Measurements from ENCODE around the gene SMARCA2.

The SMARCA2 gene

DNA sequence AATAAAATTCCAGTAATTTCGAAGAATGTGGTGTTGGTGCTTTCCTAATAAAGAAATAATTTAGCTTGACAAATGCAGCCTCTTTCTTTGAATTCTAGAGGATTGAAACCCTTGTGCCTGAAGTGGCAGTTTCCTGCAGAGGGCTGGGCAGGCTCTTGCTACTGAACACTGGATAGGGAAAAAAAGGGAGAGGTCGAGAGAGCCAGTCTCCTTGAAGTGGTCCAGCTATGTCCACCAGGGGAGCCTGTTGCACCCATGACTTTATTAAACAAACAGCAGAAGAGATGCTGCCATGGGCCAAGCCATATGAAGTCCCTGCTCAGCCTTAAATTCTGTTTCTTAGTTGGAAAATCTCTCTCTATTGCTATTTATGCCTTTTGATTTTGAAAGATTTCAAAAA is 178.4 kb downstream of the SMARCA2 start:
- Histone ChIP-seq H3K9me3 (ENCODE audit: control insufficient read depth in 5 of 5, low read length in 5 of 5) (no peaks in the 10 kb centered on the region), H3K4me1 (ENCODE audit: control insufficient read depth in 5 of 5, insufficient read depth in 5 of 5, low read length in 5 of 5) (no peaks in the 10 kb centered on the region), H3K9ac (ENCODE audit: low read length in 5 of 5) (no peak overlapping the region), H3K36me3 (ENCODE audit: control insufficient read depth in 5 of 5, insufficient read depth in 5 of 5, low read length in 5 of 5) (peaks cover 51 to 76% (median 63%) of the 10 kb centered on the region in 5 donors), H3K27me3 (ENCODE audit: control insufficient read depth in 5 of 5, insufficient read depth in 4 of 5, low read length in 5 of 5) (no peaks in the 10 kb centered on the region), H3K4me3 (ENCODE audit: low read depth in 1 of 5, low read length in 5 of 5) (no peak overlapping the region), H3K27ac (ENCODE audit: low read depth, low read length) (no peak overlapping the region)

- Histone ChIP-seq H3K36me3 (ENCODE audit: control insufficient read depth in 5 of 5, insufficient read depth in 5 of 5, low read length in 5 of 5) (peaks cover 37 to 64% (median 49%) of the 10 kb centered on the region in 5 donors), H3K4me1 (ENCODE audit: control insufficient read depth in 5 of 5, insufficient read depth in 5 of 5, low read length in 5 of 5) (no peaks in the 10 kb centered on the region), H3K27ac (ENCODE audit: low read depth, low read length) (no peak overlapping the region), H3K9me3 (ENCODE audit: control insufficient read depth in 5 of 5, low read length in 5 of 5) (peaks cover 0 to 3% (median under 1%) of the 10 kb centered on the region in 5 donors), H3K27me3 (ENCODE audit: control insufficient read depth in 5 of 5, insufficient read depth in 4 of 5, low read length in 5 of 5) (no peaks in the 10 kb centered on the region), H3K9ac (ENCODE audit: low read length in 5 of 5) (no peak overlapping the region), H3K4me3 (ENCODE audit: low read depth in 1 of 5, low read length in 5 of 5) (no peak overlapping the region)
These were observed 180.1 kb downstream of the SMARCA2 start for GRCh38 chr9:2195211-2195610.

GRCh38 chr9:2196757-2197156 is 181.6 kb downstream of the SMARCA2 start:
- peaks cover 0 to 6% (median 4%) of the 10 kb centered on the region in 5 donors for H3K9me3 ChIP-seq (ENCODE audit: control insufficient read depth in 5 of 5, low read length in 5 of 5)
- no peak overlapping the region for H3K27ac ChIP-seq (ENCODE audit: low read depth, low read length)
- peaks cover 29 to 51% (median 40%) of the 10 kb centered on the region in 5 donors for H3K36me3 ChIP-seq (ENCODE audit: control insufficient read depth in 5 of 5, insufficient read depth in 5 of 5, low read length in 5 of 5)
- H3K27me3 ChIP-seq (ENCODE audit: control insufficient read depth in 5 of 5, insufficient read depth in 4 of 5, low read length in 5 of 5): no peaks in the 10 kb centered on the region
- no peak overlapping the region for H3K9ac ChIP-seq (ENCODE audit: low read length in 5 of 5)
- no peaks in the 10 kb centered on the region for H3K4me1 ChIP-seq (ENCODE audit: control insufficient read depth in 5 of 5, insufficient read depth in 5 of 5, low read length in 5 of 5)
- no peak overlapping the region for H3K4me3 ChIP-seq (ENCODE audit: low read depth in 1 of 5, low read length in 5 of 5)

GRCh38 chr9:2198956-2199635 is 183.9 kb downstream of the SMARCA2 start:
- H3K27me3 ChIP-seq (ENCODE audit: control insufficient read depth in 5 of 5, insufficient read depth in 4 of 5, low read length in 5 of 5): no peaks in the 10 kb centered on the region
- peaks cover 14 to 29% (median 20%) of the 10 kb centered on the region in 5 donors for H3K36me3 ChIP-seq (ENCODE audit: control insufficient read depth in 5 of 5, insufficient read depth in 5 of 5, low read length in 5 of 5)
- H3K9ac ChIP-seq (ENCODE audit: low read length in 5 of 5): no peak overlapping the region
- peaks cover 0 to 6% (median 4%) of the 10 kb centered on the region in 5 donors for H3K9me3 ChIP-seq (ENCODE audit: control insufficient read depth in 5 of 5, low read length in 5 of 5)
- H3K4me1 ChIP-seq (ENCODE audit: control insufficient read depth in 5 of 5, insufficient read depth in 5 of 5, low read length in 5 of 5): no peaks in the 10 kb centered on the region
- no peak overlapping the region for H3K4me3 ChIP-seq (ENCODE audit: low read depth in 1 of 5, low read length in 5 of 5)
- no peak overlapping the region for H3K27ac ChIP-seq (ENCODE audit: low read depth, low read length)

DNA sequence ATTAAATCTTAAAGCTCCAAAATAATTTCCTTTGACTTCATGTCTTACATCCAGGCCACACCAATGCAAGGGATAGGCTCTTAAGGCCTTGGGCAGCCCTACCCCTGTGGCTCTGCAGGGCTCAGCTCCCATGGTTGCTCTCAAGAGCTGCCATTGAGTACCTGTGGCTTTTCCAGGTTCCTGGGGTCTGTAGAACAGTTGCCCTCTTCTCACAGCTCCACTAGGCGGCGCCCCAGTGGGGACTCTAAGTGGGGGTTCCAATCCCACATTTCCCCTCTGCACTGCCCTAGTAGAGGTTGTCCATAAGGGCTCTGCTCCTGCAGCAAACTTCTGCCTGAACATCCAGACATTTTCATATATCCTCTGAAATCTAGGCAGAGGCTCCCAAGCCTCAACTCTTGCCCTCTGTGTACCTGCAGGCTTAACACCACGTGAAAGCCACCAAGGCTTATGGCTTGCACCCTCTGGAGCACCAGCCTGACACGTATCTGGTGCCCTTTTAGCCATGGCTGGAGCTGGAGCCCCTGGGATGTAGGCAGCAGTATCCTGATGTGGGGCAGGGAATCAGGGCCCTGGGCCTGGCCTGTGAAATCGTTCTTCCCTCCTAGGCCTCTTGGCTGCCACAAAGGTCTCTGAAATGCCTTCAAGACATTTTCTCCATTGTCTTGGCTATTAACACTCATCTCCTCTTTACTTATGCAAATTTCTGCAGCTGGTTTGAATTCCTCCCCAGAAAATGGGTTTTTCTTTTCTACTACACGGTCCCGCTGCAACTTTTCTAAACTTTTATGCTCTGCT is 185.1 kb downstream of the SMARCA2 start:
- H3K36me3 ChIP-seq (ENCODE audit: control insufficient read depth in 5 of 5, insufficient read depth in 5 of 5, low read length in 5 of 5): peaks cover 7 to 21% (median 12%) of the 10 kb centered on the region in 5 donors
- no peak overlapping the region for H3K9ac ChIP-seq (ENCODE audit: low read length in 5 of 5)
- no peaks in the 10 kb centered on the region for H3K4me1 ChIP-seq (ENCODE audit: control insufficient read depth in 5 of 5, insufficient read depth in 5 of 5, low read length in 5 of 5)
- no peak overlapping the region for H3K4me3 ChIP-seq (ENCODE audit: low read depth in 1 of 5, low read length in 5 of 5)
- H3K9me3 ChIP-seq (ENCODE audit: control insufficient read depth in 5 of 5, low read length in 5 of 5): peaks cover 0 to 6% (median 4%) of the 10 kb centered on the region in 5 donors
- H3K27ac ChIP-seq (ENCODE audit: low read depth, low read length): no peak overlapping the region
- H3K27me3 ChIP-seq (ENCODE audit: control insufficient read depth in 5 of 5, insufficient read depth in 4 of 5, low read length in 5 of 5): no peaks in the 10 kb centered on the region

- Histone ChIP-seq H3K27me3 (ENCODE audit: control insufficient read depth in 5 of 5, insufficient read depth in 4 of 5, low read length in 5 of 5) (no peaks in the 10 kb centered on the region), H3K36me3 (ENCODE audit: control insufficient read depth in 5 of 5, insufficient read depth in 5 of 5, low read length in 5 of 5) (no peaks in the 10 kb centered on the region), H3K9me3 (ENCODE audit: control insufficient read depth in 5 of 5, low read length in 5 of 5) (no peaks in the 10 kb centered on the region), H3K4me3 (ENCODE audit: low read depth in 1 of 5, low read length in 5 of 5) (no peak overlapping the region), H3K9ac (ENCODE audit: low read length in 5 of 5) (no peak overlapping the region), H3K4me1 (ENCODE audit: control insufficient read depth in 5 of 5, insufficient read depth in 5 of 5, low read length in 5 of 5) (peaks cover 0 to 5% (median 0%) of the 10 kb centered on the region in 5 donors), H3K27ac (ENCODE audit: low read depth, low read length) (no peak overlapping the region)
These were observed 193.3 kb downstream of the SMARCA2 start for GRCh38 chr9:2208465-2208864.

- Histone ChIP-seq H3K4me3 (ENCODE audit: low read depth in 1 of 5, low read length in 5 of 5) (no peak overlapping the region), H3K9ac (ENCODE audit: low read length in 5 of 5) (no peak overlapping the region), H3K27ac (ENCODE audit: low read depth, low read length) (no peak overlapping the region), H3K4me1 (ENCODE audit: control insufficient read depth in 5 of 5, insufficient read depth in 5 of 5, low read length in 5 of 5) (peaks cover 0 to 5% (median 0%) of the 10 kb centered on the region in 5 donors), H3K9me3 (ENCODE audit: control insufficient read depth in 5 of 5, low read length in 5 of 5) (no peaks in the 10 kb centered on the region), H3K36me3 (ENCODE audit: control insufficient read depth in 5 of 5, insufficient read depth in 5 of 5, low read length in 5 of 5) (no peaks in the 10 kb centered on the region), H3K27me3 (ENCODE audit: control insufficient read depth in 5 of 5, insufficient read depth in 4 of 5, low read length in 5 of 5) (no peaks in the 10 kb centered on the region)
These were observed 193.8 kb downstream of the SMARCA2 start for GRCh38 chr9:2208991-2209390.

DNA sequence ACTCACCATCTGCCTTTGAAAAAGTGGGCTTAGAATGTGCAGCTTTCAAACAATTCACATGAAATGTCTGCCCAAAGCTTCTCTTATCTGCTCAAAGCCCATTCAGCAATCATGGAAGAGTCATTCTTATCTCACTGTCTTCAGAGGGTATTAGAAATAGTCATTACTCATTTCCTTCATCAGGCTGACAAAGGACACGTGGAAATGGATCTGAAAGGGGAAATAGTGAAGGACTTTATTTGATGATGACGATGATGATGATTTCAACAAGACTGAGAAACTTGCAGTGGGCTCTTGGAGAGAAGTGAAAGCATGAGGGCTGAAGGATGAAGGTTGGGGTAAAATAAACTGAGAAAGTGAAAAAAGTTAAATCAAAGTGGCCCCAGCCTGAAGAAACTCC is 194.3 kb downstream of the SMARCA2 start:
- H3K4me3 ChIP-seq (ENCODE audit: low read depth in 1 of 5, low read length in 5 of 5): no peak overlapping the region
- H3K27ac ChIP-seq (ENCODE audit: low read depth, low read length): no peak overlapping the region
- H3K27me3 ChIP-seq (ENCODE audit: control insufficient read depth in 5 of 5, insufficient read depth in 4 of 5, low read length in 5 of 5): no peaks in the 10 kb centered on the region
- H3K36me3 ChIP-seq (ENCODE audit: control insufficient read depth in 5 of 5, insufficient read depth in 5 of 5, low read length in 5 of 5): no peaks in the 10 kb centered on the region
- no peaks in the 10 kb centered on the region for H3K9me3 ChIP-seq (ENCODE audit: control insufficient read depth in 5 of 5, low read length in 5 of 5)
- H3K9ac ChIP-seq (ENCODE audit: low read length in 5 of 5): no peak overlapping the region
- peaks cover 0 to 5% (median 0%) of the 10 kb centered on the region in 5 donors for H3K4me1 ChIP-seq (ENCODE audit: control insufficient read depth in 5 of 5, insufficient read depth in 5 of 5, low read length in 5 of 5)

DNA sequence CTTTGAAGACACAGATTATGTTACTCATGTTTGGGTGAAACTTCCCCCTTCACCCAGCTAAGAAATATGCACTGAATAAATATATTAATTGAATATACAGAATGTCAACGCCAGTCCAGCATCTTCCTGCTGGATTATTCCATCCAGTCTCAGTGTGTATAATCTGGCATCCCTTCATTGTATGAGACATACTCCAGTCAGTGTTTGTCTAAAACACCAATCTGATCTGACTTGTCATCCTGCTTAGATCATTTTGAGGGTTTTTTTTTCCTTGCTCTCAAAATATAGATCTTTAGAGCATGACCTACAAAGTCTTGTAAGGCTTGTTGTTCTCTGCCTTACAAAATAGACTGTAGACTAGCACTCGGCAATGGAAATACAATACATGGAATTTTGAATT is 195.1 kb downstream of the SMARCA2 start:
- Histone ChIP-seq H3K36me3 (ENCODE audit: control insufficient read depth in 5 of 5, insufficient read depth in 5 of 5, low read length in 5 of 5) (no peaks in the 10 kb centered on the region), H3K27ac (ENCODE audit: low read depth, low read length) (no peak overlapping the region), H3K4me3 (ENCODE audit: low read depth in 1 of 5, low read length in 5 of 5) (no peak overlapping the region), H3K9ac (ENCODE audit: low read length in 5 of 5) (no peak overlapping the region), H3K9me3 (ENCODE audit: control insufficient read depth in 5 of 5, low read length in 5 of 5) (no peaks in the 10 kb centered on the region), H3K27me3 (ENCODE audit: control insufficient read depth in 5 of 5, insufficient read depth in 4 of 5, low read length in 5 of 5) (no peaks in the 10 kb centered on the region), H3K4me1 (ENCODE audit: control insufficient read depth in 5 of 5, insufficient read depth in 5 of 5, low read length in 5 of 5) (peaks cover 0 to 5% (median 0%) of the 10 kb centered on the region in 5 donors)

- H3K27ac ChIP-seq (ENCODE audit: low read depth, low read length): no peak overlapping the region
- H3K4me3 ChIP-seq (ENCODE audit: low read depth in 1 of 5, low read length in 5 of 5): no peak overlapping the region
- H3K4me1 ChIP-seq (ENCODE audit: control insufficient read depth in 5 of 5, insufficient read depth in 5 of 5, low read length in 5 of 5): peaks cover 0 to 4% (median 0%) of the 10 kb centered on the region in 5 donors
- no peaks in the 10 kb centered on the region for H3K36me3 ChIP-seq (ENCODE audit: control insufficient read depth in 5 of 5, insufficient read depth in 5 of 5, low read length in 5 of 5)
- no peak overlapping the region for H3K9ac ChIP-seq (ENCODE audit: low read length in 5 of 5)
- H3K9me3 ChIP-seq (ENCODE audit: control insufficient read depth in 5 of 5, low read length in 5 of 5): no peaks in the 10 kb centered on the region
- no peaks in the 10 kb centered on the region for H3K27me3 ChIP-seq (ENCODE audit: control insufficient read depth in 5 of 5, insufficient read depth in 4 of 5, low read length in 5 of 5)
These were observed 198.8 kb downstream of the SMARCA2 start for GRCh38 chr9:2213830-2214468.
